H9 (cell line): ENCODE data around the gene DIP2A. TPM values are rescaled to one million over a fixed set of nuclear protein-coding genes. Genes with fewer than 3 reads are reported as not detected.

Experiments used
- DNase-seq: peaks from one replicate; pipeline ENCODE4 v3.0.0-alpha.2; 2017
- H2AFZ ChIP-seq: one replicate; pipeline ENCODE4 v1.6.1; 2013; ENCODE audit warnings: mild to moderate bottlenecking, low read length, control low read depth, moderate library complexity
- H2AK5ac ChIP-seq: 2 replicates; pipeline ENCODE4 v1.6.1; 2013; ENCODE audit warnings: low read length, control low read depth, mixed read lengths; ENCODE audit not compliant: insufficient read length
- H2BK120ac ChIP-seq: one replicate; pipeline ENCODE4 v1.6.1; 2013; ENCODE audit warnings: low read depth, mild to moderate bottlenecking, low read length, control low read depth, inconsistent platforms; ENCODE audit not compliant: poor library complexity, severe bottlenecking
- H2BK12ac ChIP-seq: 2 replicates; pipeline ENCODE4 v1.6.1; 2013; ENCODE audit warnings: low read length, control low read depth, mixed read lengths, low read depth; ENCODE audit not compliant: insufficient read length
- H2BK15ac ChIP-seq: 2 replicates; pipeline ENCODE4 v1.6.1; 2013; ENCODE audit warnings: low read depth, low read length, control low read depth
- H2BK20ac ChIP-seq: one replicate; pipeline ENCODE4 v1.6.1; 2013; ENCODE audit warnings: low read depth, mild to moderate bottlenecking, low read length, control low read depth, inconsistent platforms; ENCODE audit not compliant: poor library complexity, severe bottlenecking
- H2BK5ac ChIP-seq: 2 replicates; pipeline ENCODE4 v1.6.1; 2013; ENCODE audit warnings: low read length, control low read depth, mixed read lengths; ENCODE audit not compliant: insufficient read length
- H3K14ac ChIP-seq: 2 replicates; pipeline ENCODE4 v1.6.1; 2013; ENCODE audit warnings: low read length, control low read depth; ENCODE audit not compliant: insufficient read depth
- H3K18ac ChIP-seq: 2 replicates; pipeline ENCODE4 v1.6.1; 2013; ENCODE audit warnings: low read depth, mild to moderate bottlenecking, mixed read lengths, low read length, control low read depth; ENCODE audit not compliant: insufficient read length
- H3K23ac ChIP-seq: 2 replicates; pipeline ENCODE4 v1.6.1; 2013; ENCODE audit warnings: low read length, control low read depth, mixed read lengths, low read depth; ENCODE audit not compliant: insufficient read length
- H3K23me2 ChIP-seq: 2 replicates; pipeline ENCODE4 v1.6.1; 2013; ENCODE audit warnings: low read depth, mild to moderate bottlenecking, mixed read lengths, low read length, control low read depth; ENCODE audit not compliant: insufficient read length, poor library complexity, severe bottlenecking
- H3K27ac ChIP-seq: 2 replicates; pipeline ENCODE4 v1.5.1; 2013; ENCODE audit warnings: low read length, control low read depth, mixed read lengths, low read depth; ENCODE audit not compliant: insufficient read length
- H3K27me3 ChIP-seq: 2 replicates; pipeline ENCODE4 v1.6.1; 2013; ENCODE audit warnings: low read length, control low read depth, inconsistent platforms; ENCODE audit not compliant: insufficient read depth
- H3K4ac ChIP-seq: 2 replicates; pipeline ENCODE4 v1.6.1; 2013; ENCODE audit warnings: low read depth, mild to moderate bottlenecking, control low read depth, inconsistent platforms, low read length, moderate library complexity
- H3K4me1 ChIP-seq: 2 replicates; pipeline ENCODE4 v1.6.1; 2013; ENCODE audit warnings: low read length, control low read depth, inconsistent platforms; ENCODE audit not compliant: insufficient read depth
- H3K4me2 ChIP-seq: 2 replicates; pipeline ENCODE4 v1.6.1; 2013; ENCODE audit warnings: low read length, control low read depth, mixed read lengths; ENCODE audit not compliant: insufficient read length, insufficient read depth
- H3K56ac ChIP-seq: 2 replicates; pipeline ENCODE4 v1.6.1; 2013; ENCODE audit warnings: low read depth, mild to moderate bottlenecking, mixed read lengths, low read length, control low read depth; ENCODE audit not compliant: insufficient read length
- H3K79me1 ChIP-seq: 2 replicates; pipeline ENCODE4 v1.6.1; 2013; ENCODE audit warnings: low read depth, mild to moderate bottlenecking, moderate library complexity, low read length, control low read depth, inconsistent platforms; ENCODE audit not compliant: insufficient read depth, poor library complexity, severe bottlenecking
- H3K79me2 ChIP-seq: 2 replicates; pipeline ENCODE4 v1.6.1; 2013; ENCODE audit warnings: low read length, control low read depth, inconsistent platforms; ENCODE audit not compliant: insufficient read depth
- H3K9ac ChIP-seq: 2 replicates; pipeline ENCODE4 v1.6.1; 2013; ENCODE audit warnings: low read length, control low read depth, mixed read lengths; ENCODE audit not compliant: insufficient read length; ENCODE audit errors: extremely low read depth
- H3K9me3 ChIP-seq: one replicate; pipeline ENCODE4 v1.6.1; 2013; ENCODE audit warnings: low read depth, low read length, inconsistent platforms; ENCODE audit not compliant: control insufficient read depth
- H3T11ph ChIP-seq: one replicate; pipeline ENCODE4 v1.6.1; 2013; ENCODE audit warnings: mild to moderate bottlenecking, low read length, control low read depth, inconsistent platforms
- H4K20me1 ChIP-seq: one replicate; pipeline ENCODE4 v1.6.1; 2013; ENCODE audit not compliant: control insufficient read depth, insufficient read length, insufficient read depth
- H4K5ac ChIP-seq: 2 replicates; pipeline ENCODE4 v1.6.1; 2013; ENCODE audit warnings: low read depth, mild to moderate bottlenecking, mixed read lengths, low read length, control low read depth; ENCODE audit not compliant: insufficient read length
- H4K8ac ChIP-seq: replicated peaks from 2 replicates; pipeline ENCODE4 v1.6.1; 2013; ENCODE audit warnings: low read length, control low read depth, mixed read lengths, low read depth; ENCODE audit not compliant: insufficient read length
- H4K91ac ChIP-seq: 2 replicates; pipeline ENCODE4 v1.6.1; 2013; ENCODE audit warnings: low read depth, mild to moderate bottlenecking, moderate library complexity, mixed read lengths, low read length, control low read depth; ENCODE audit not compliant: insufficient read length
- H3K27ac Mint-ChIP-seq, 3 experiments: 2 replicates in 2 of 3; 3 replicates in 1 of 3; pipeline ENCODE4 v1.8.0; 2020 to 2021; ENCODE audit warnings: mixed read lengths in 3 of 3, mild to moderate bottlenecking in 1 of 3, moderate library complexity in 1 of 3
- H3K27me3 Mint-ChIP-seq: 2 replicates; pipeline ENCODE4 v1.8.0; 2021; ENCODE audit warnings: low read depth, mild to moderate bottlenecking, moderate library complexity, mixed read lengths
- H3K36me3 Mint-ChIP-seq, 3 experiments: 2 replicates in 2 of 3; 3 replicates in 1 of 3; pipeline ENCODE4 v1.8.0; 2020 to 2021; ENCODE audit warnings: low read depth in 3 of 3, mixed read lengths in 3 of 3; ENCODE audit not compliant: insufficient read depth in 1 of 3
- H3K4me1 Mint-ChIP-seq, 2 experiments: 2 replicates each; pipeline ENCODE4 v1.8.0; 2020; ENCODE audit warnings: mixed read lengths in 2 of 2
- H3K4me3 Mint-ChIP-seq, 2 experiments: 2 replicates in 1 of 2; 3 replicates in 1 of 2; pipeline ENCODE4 v1.8.0; 2020 to 2021; ENCODE audit warnings: mild to moderate bottlenecking in 2 of 2, mixed read lengths in 2 of 2, moderate library complexity in 1 of 2
- H3K9me3 Mint-ChIP-seq, 2 experiments: 2 replicates in 1 of 2; 3 replicates in 1 of 2; pipeline ENCODE4 v1.8.0; 2020; ENCODE audit warnings: mild to moderate bottlenecking in 2 of 2, mixed read lengths in 2 of 2, moderate library complexity in 1 of 2
- CTCF ChIP-seq: fragments of 200-600 bp; sonication (generic); conservative IDR thresholded peaks from 3 replicates; pipeline ENCODE4 v1.8.0; 2021; ENCODE audit warnings: antibody characterized with exemption, mild to moderate bottlenecking
- WGBS: extraction: QIAGEN DNeasy Blood & Tissue Kit; methylation state at CpG from one replicate; pipeline ENCODE4 v1.1.7; 2013; ENCODE audit warnings: missing lambda C conversion rate, low lambda C conversion rate, mixed read lengths; ENCODE audit not compliant: insufficient read length; ENCODE audit errors: extremely low coverage; 5-methylcytosine and 5-hydroxymethylcytosine counted together
- total RNA-seq: library from RNA; stranded (reverse); gene quantifications from 2 replicates; pipeline ENCODE4 v1.2.1, GENCODE V29; 2021

DIP2A gene
- total RNA-seq, 1 experiment from 2014 or later: 25.2 TPM

GRCh38 chr21:46555678-46556077 is 97.0 kb downstream of the DIP2A start:
- peak overlapping the region in 2 of 3 experiments; percentile 89 to 92; a peak in 2 of 7 replicates for H3K27ac Mint-ChIP-seq
- H3K36me3 Mint-ChIP-seq: peaks cover 13 to 57% (median 44%) of the 10 kb centered on the region in 3 experiments; a peak in 6 of 7 replicates
- no peak overlapping the region for H3K4ac ChIP-seq
- no peak overlapping the region for H3T11ph ChIP-seq
- H3K79me2 ChIP-seq: 0 out of 2 replicates have a peak, but pooled peaks cover 2% of the 10 kb centered on the region
- no peak overlapping the region for H3K18ac ChIP-seq
- H3K9me3 ChIP-seq: no peaks in the 10 kb centered on the region
- WGBS: no CpG with 5 or more reads among the region's 16 CpGs
- H4K91ac ChIP-seq: no peak overlapping the region
- no peaks in the 10 kb centered on the region for H3K27me3 ChIP-seq
- no peak overlapping the region for H2BK120ac ChIP-seq
- H3K27ac ChIP-seq: no peak overlapping the region
- no peak overlapping the region for H3K9ac ChIP-seq
- H3K4me3 Mint-ChIP-seq: no peak overlapping the region
- H3K79me1 ChIP-seq: no peaks in the 10 kb centered on the region
- no peak overlapping the region for H2BK20ac ChIP-seq
- DNase-seq: no peak
- no peak overlapping the region for H2BK5ac ChIP-seq
- H2BK15ac ChIP-seq: no peak overlapping the region
- no peaks in the 10 kb centered on the region for H3K4me1 ChIP-seq
- no peak overlapping the region for H3K4me2 ChIP-seq
- H3K56ac ChIP-seq: no peak overlapping the region
- no peak overlapping the region for H4K5ac ChIP-seq
- no peaks in the 10 kb centered on the region; a peak in 1 of 5 replicates for H3K9me3 Mint-ChIP-seq
- no peak overlapping the region for H2BK12ac ChIP-seq
- no peaks in the 10 kb centered on the region for H3K23me2 ChIP-seq
- no peaks in the 10 kb centered on the region for H3K27me3 Mint-ChIP-seq
- no peak overlapping the region for H2AK5ac ChIP-seq
- no peak overlapping the region for H4K8ac ChIP-seq
- H3K4me1 Mint-ChIP-seq: no peaks in the 10 kb centered on the region
- H3K14ac ChIP-seq: no peak overlapping the region
- no peak overlapping the region for H2AFZ ChIP-seq
- H4K20me1 ChIP-seq: peaks cover 2% of the 10 kb centered on the region
- H3K23ac ChIP-seq: no peak overlapping the region
- no peak for TF ChIP-seq CTCF
